OCI-LY1 (cell line): Measurements from ENCODE around the gene DYNC1LI2.

Experiments
- H2AFZ ChIP-seq: fragments of 200-600 bp; sonication (generic), shearing (Covaris generic); 2 replicates; pipeline ENCODE4 v1.6.0; 2014; ENCODE audit warnings: antibody characterized with exemption, mild to moderate bottlenecking, low read length
- H3F3A ChIP-seq: fragments of 200-600 bp; sonication (generic), shearing (Covaris generic); 2 replicates; pipeline ENCODE4 v1.6.0; 2014; ENCODE audit warnings: mild to moderate bottlenecking, antibody characterized with exemption, low read length, moderate library complexity; ENCODE audit not compliant: insufficient read depth
- H3K27ac ChIP-seq: fragments of 200-600 bp; sonication (generic); 2 replicates; pipeline ENCODE4 v1.5.1; 2014; ENCODE audit warnings: low read length, mixed run types, mild to moderate bottlenecking, low read depth; ENCODE audit not compliant: poor library complexity, severe bottlenecking
- H3K27me3 ChIP-seq: fragments of 200-600 bp; sonication (generic); 2 replicates; pipeline ENCODE4 v1.6.0; 2014; ENCODE audit warnings: antibody characterized with exemption, mild to moderate bottlenecking, low read length, moderate library complexity; ENCODE audit not compliant: insufficient read depth
- H3K36me3 ChIP-seq: fragments of 200-600 bp; sonication (generic); 2 replicates; pipeline ENCODE4 v1.6.1; 2014; ENCODE audit warnings: mild to moderate bottlenecking, antibody characterized with exemption, low read length, moderate library complexity, mixed read lengths; ENCODE audit not compliant: insufficient read depth
- H3K4me1 ChIP-seq: fragments of 200-600 bp; sonication (generic); 2 replicates; pipeline ENCODE4 v1.5.1; 2014; ENCODE audit warnings: mild to moderate bottlenecking, low read length, moderate library complexity; ENCODE audit not compliant: insufficient read depth, severe bottlenecking
- H3K4me2 ChIP-seq: fragments of 200-600 bp; sonication (generic), shearing (Covaris generic); 2 replicates; pipeline ENCODE4 v1.6.1; 2014; ENCODE audit warnings: low read length
- H3K4me3 ChIP-seq: fragments of 200-600 bp; sonication (generic); 2 replicates; pipeline ENCODE4 v1.5.1; 2014; ENCODE audit warnings: low read length, low read depth, mild to moderate bottlenecking, mixed read lengths; ENCODE audit not compliant: poor library complexity, severe bottlenecking
- H3K79me2 ChIP-seq: fragments of 200-600 bp; shearing (Covaris generic); 2 replicates; pipeline ENCODE4 v1.6.1; 2016; ENCODE audit warnings: mixed run types, low read length, mixed read lengths; ENCODE audit not compliant: insufficient read depth
- H3K9ac ChIP-seq: fragments of 200-600 bp; sonication (generic), shearing (Covaris generic); 2 replicates; pipeline ENCODE4 v1.6.1; 2014; ENCODE audit warnings: mild to moderate bottlenecking, low read length, mixed read lengths
- H3K9me2 ChIP-seq: fragments of 200-600 bp; sonication (generic), shearing (Covaris generic); 2 replicates; pipeline ENCODE4 v1.6.1; 2014; ENCODE audit warnings: low read depth, mild to moderate bottlenecking, low read length, mixed read lengths
- H3K9me3 ChIP-seq: fragments of 200-600 bp; shearing (Covaris generic); 2 replicates; pipeline ENCODE4 v1.6.1; 2014; ENCODE audit warnings: low read length, mixed read lengths
- H4K20me1 ChIP-seq: fragments of 200-600 bp; sonication (generic), shearing (Covaris generic); 2 replicates; pipeline ENCODE4 v1.6.0; 2016; ENCODE audit warnings: mild to moderate bottlenecking, low read length; ENCODE audit not compliant: insufficient read depth
- CTCF ChIP-seq: fragments of 200-600 bp; sonication (generic), shearing (Covaris generic); IDR thresholded peaks from 2 replicates; pipeline ENCODE4 v1.5.1; 2017; ENCODE audit warnings: mild to moderate bottlenecking, antibody characterized with exemption, low read length, moderate library complexity, mixed read lengths
- EZH2 ChIP-seq: fragments of 200-600 bp; sonication (generic), shearing (Covaris generic); IDR thresholded peaks from 2 replicates; pipeline ENCODE4 v1.8.0; 2017; ENCODE audit warnings: borderline replicate concordance, mixed run types, mild to moderate bottlenecking, antibody characterized with exemption, low read length, moderate library complexity, mixed read lengths

The DYNC1LI2 gene

GRCh38 chr16:66714654-66715307 is 36.6 kb downstream of the DYNC1LI2 start:
- no peaks in the 10 kb centered on the region for H3K9me2 ChIP-seq

GRCh38 chr16:66714062-66714461 is 37.3 kb downstream of the DYNC1LI2 start:
- Histone ChIP-seq H3K4me2 (no peak overlapping the region), H3K79me2 (no peaks in the 10 kb centered on the region), H3K9me2 (no peaks in the 10 kb centered on the region), H2AFZ (no peak overlapping the region), H3K36me3 (no peaks in the 10 kb centered on the region), H3K4me1 (no peaks in the 10 kb centered on the region), H3K9me3 (no peaks in the 10 kb centered on the region), H3K9ac (no peak overlapping the region), H3K4me3 (no peak overlapping the region), H4K20me1 (no peaks in the 10 kb centered on the region), H3K27ac (no peak overlapping the region), H3F3A (no peaks in the 10 kb centered on the region), H3K27me3 (no peaks in the 10 kb centered on the region; the same call in 1 of the 2 replicates)
- TF ChIP-seq EZH2 (no peak), CTCF (no peak)

More at GRCh38 chr16:66714654-66715307, 36.6 kb downstream of the DYNC1LI2 start:
- Histone ChIP-seq H3K9me3 (no peaks in the 10 kb centered on the region), H3K27me3 (no peaks in the 10 kb centered on the region; the same call in 1 of the 2 replicates), H3K4me2 (no peak overlapping the region), H3K79me2 (no peaks in the 10 kb centered on the region), H3K4me1 (no peaks in the 10 kb centered on the region), H2AFZ (no peak overlapping the region), H3K36me3 (no peaks in the 10 kb centered on the region), H3K27ac (no peak overlapping the region), H3K9ac (no peak overlapping the region), H3F3A (no peaks in the 10 kb centered on the region), H3K4me3 (no peak overlapping the region), H4K20me1 (no peaks in the 10 kb centered on the region)
- TF ChIP-seq CTCF (no peak), EZH2 (no peak)

GRCh38 chr16:66713076-66713475 is 38.3 kb downstream of the DYNC1LI2 start:
- Histone ChIP-seq H4K20me1 (no peaks in the 10 kb centered on the region), H3K79me2 (no peaks in the 10 kb centered on the region), H3K4me3 (no peak overlapping the region), H3K9me3 (no peaks in the 10 kb centered on the region), H3K27ac (no peak overlapping the region), H3F3A (no peaks in the 10 kb centered on the region), H3K4me2 (no peak overlapping the region), H3K4me1 (no peaks in the 10 kb centered on the region), H3K9ac (no peak overlapping the region), H3K36me3 (no peaks in the 10 kb centered on the region), H2AFZ (no peak overlapping the region), H3K9me2 (no peaks in the 10 kb centered on the region), H3K27me3 (no peaks in the 10 kb centered on the region; the same call in 1 of the 2 replicates)
- TF ChIP-seq CTCF (no peak), EZH2 (no peak)
